HuH-7 (cell line): ENCODE results near the gene ELK4.

Source experiments
- DNase-seq: peaks from one replicate; pipeline ENCODE4 v3.0.0; 2011; ENCODE audit warnings: low spot score

ELK4 gene

DNA sequence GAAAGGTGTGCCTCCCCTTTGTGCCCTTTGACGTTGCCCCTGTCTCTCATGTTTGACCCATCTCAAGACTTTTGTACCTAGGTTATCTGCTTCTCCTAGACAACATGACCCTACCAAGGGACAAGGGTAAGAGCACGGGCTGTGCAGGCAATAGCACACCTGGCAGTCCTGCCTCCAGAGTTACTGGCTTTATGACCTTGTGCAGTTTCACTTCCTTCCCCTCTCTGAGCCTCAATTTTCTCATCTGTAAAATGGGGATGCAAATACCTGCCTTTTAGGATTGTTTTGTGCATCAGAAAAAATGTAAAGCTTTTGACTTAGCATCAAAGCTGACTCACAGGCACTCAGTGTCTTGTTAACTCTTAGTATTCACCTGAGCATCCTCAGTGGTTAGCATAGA, 36.4 kb downstream of the ELK4 start:
- no peak for DNase-seq

DNA sequence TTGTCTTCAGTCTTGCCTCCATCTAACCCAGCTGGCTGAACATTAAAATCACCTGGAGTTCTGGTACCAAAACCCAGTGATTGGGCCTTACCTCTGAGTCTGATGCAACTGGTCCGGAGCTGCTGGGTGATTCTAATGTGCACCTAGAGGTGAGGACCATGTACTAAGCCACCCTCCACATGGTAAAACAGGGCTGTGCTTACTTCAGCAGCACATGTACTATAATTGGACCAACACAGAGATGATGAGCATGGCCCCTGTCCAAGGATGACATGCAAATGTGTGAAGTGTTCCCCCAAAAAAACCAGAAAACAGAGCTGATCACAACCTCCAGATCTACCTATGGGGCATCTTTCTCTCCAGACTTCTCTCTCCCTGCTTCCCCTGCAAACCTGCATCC, 37.0 kb downstream of the ELK4 start:
- DNase-seq = no peak

DNA sequence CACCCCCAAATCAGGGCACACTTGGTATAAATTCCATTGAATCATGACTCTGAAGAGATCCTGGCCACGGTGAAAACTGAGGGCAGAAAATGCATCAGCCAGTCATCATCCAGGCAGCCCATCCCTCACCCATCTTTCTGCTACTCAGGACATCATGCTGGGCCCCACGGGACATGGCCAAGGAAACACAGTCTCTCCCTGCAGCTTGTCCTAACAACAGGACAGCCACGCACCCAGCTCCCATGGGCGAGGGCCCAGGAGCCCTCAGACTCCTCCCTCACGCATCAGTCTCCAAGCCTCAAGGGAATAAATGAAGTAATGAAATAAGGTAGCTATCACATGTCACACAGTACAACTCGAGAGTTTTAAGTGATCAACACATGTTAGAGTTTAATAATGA, 37.8 kb downstream of the ELK4 start:
- DNase-seq = no peak

DNA sequence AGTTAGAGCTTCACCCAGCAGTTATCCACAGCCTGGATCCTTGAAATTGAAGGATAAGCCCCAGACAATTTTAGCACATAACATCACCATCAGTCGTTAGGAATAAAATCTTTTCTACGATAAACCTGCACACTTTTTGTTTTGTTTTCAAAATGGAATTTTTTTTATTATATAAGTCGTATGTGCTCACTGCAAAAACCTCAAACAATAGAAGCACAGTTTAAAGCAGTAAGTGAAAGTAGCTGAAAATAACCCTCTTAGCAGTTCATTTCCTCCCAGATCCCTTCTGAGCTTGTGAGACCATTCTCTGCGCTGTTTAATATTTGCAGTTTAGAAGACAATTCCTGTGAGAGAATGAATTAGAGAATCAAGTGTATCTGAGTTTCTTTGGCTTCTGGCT, 38.3 kb downstream of the ELK4 start:
- no peak for DNase-seq

DNA sequence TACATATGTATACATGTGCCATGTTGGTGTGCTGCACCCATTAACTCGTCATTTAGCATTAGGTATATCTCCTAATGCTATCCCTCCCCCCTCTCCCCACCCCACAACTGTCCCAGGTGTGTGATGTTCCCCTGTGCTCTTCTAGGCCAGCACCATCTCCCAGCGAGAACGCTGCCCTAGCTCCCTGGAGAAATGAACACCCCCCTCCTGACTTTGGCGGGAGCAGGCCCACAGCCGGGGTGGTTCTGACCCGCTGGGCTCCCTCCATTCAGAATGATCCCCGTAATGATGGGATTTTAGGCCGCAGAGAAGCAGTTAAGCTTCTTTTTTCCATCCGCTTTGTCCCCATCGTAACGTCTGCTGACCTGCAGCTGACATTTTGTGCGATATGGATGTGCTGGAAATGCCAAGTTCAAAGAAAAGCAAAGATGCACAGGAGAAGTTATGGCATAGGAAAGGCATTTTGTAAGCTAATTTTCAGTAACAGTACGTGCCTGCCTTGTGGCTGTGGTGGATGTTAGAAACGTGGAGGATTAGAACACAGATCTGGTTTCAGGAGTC, 39.3 kb downstream of the ELK4 start:
- DNase-seq = no peak

DNA sequence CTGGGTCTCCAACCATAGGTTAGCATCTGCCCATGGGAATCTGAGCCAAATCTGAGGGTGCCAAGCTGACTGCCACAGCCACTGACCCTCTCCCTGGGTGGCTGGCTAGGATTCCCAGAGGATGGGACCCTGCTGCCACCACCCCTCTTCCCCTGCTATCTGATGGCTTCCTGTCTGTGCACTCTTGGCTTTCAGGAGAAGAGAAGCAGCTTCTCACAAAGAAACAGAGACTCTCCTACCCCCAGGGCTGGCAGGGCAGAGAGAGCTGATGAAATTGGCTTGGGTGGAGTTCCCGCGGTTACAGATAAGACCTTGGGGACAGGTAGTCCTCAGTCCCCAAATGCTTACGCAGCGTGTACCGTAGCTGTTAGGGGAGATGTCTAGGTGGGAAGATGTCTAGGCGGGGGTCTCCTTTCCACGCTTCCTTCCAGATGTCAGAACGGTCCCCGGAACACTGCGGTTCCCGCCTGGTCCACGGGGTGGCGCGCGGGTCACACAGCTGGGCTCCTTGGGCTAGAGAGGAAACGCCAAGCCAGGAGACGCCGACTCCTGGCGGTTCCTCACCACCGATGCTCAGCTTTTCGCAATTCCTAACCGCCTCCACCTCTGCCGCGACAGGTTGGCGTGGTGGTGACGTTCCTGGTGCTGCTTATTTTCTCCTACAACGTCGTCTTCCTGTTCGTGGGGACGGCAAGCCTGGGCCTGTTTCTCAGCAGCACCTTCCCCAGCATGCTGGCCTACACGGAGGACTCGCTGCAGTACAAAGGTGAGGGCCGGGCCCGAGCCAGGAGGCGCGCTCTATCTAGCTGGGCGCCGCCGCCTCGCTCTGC, 40.1 kb downstream of the ELK4 start:
- peak; percentile 79 for DNase-seq

DNA sequence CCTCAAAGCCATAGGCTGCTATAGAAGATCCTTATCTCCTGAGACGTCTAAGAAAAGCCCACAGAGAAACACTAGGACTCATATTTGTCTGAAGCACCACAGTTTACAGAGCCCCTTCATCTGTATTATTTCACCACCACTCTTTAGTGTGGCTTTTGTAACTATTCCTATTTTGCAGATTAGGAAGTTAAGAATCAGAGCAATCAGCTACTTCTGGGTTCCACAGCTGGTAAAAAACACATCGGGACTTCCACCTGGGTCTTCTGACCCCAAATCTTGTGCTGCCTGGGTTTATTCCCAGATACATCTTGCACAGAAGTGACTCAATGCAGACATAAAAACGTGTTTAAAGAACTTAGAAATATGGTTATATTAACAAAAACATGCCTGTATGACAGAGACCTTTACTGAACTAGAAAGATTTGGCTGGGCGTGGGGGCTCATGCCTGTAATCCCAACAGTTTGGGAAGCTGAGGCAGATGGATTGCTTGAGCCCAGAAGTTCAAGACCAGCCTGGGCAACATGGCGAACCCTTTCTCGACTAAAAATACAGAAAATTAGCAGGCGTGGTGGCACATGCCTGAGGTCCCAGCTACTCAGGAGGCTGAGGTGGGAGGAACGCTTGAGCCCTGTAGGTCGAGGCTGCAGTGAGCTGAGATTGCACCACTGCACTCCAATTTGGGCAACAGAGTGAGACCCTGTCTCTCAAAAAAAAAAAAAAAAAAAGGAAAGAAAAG, 40.9 kb downstream of the ELK4 start:
- no peak for DNase-seq

DNA sequence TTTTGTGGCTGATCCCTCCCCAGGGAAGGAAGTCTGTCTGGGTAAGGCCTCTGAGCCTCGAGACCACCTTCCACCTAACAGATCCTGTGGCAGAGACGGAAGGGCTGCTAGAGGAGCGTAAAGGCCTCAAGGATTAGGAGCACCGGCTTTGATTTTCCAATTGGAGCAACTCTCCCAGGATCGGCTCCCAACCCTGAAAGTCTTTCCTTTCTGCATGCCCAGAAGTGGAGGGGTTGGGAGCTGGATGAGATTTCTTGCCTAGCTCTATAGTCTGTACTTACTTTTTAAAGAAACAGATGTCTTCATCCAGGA, 41.4 kb downstream of the ELK4 start:
- DNase-seq = no peak

DNA sequence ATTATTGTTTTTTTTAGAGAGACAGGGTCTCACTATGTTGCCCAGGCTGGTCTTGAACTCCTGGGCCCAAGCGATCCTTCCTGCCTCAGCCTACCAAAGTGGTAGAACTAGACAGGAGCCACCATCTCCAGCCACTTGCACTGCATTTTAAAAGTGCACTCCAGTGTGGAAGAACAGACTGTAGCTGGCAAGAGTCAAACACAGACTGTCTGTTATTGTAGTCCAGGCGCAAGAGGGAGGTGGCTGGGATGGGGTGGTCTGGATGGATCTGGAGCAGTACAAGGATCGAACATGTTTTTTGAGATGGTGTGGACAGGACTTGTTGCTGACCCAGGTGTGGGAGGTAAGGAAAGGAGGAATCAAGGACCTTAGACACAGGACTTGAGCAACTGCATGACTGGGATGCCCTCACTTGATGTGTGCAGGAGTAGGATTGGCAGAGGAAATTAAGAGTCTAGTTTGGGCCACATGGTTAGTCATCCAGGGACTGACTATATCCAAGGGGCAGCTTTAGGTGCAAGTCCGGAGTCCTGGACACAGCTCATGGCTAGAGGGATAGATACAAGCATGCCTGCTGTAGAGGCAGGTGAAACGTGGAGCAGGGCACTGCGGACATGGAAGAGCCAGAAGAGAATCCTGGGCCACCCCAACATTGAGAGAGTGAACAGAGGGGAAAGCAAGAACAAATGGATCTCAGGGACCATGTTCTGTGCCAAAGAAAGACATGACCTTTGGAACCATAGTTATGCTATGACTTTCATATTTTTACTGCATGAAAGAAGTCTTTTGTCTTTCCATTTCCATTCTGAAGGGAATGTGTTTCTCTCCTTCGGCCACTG, 42.0 kb downstream of the ELK4 start:
- DNase-seq = no peak

DNA sequence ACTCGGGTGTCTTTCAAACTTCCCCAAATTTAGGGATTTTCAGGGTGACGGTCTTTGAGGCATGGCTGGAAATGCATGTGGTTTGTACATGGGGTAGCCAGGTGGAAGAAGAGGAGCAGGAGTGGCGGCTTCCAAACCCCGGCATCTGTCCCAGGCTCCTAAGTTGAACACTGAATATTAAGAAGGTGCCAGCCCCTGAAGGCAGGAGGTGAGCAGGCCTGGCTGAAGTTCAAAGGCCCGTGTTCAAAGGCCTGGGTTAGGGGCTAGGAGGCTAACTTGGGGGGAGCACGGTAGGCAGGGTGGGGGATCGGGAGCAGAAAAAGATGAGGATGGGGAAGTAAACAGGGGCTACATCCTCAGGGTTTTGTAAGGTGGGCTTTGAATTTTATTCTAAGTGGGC, 42.8 kb downstream of the ELK4 start:
- no peak for DNase-seq

DNA sequence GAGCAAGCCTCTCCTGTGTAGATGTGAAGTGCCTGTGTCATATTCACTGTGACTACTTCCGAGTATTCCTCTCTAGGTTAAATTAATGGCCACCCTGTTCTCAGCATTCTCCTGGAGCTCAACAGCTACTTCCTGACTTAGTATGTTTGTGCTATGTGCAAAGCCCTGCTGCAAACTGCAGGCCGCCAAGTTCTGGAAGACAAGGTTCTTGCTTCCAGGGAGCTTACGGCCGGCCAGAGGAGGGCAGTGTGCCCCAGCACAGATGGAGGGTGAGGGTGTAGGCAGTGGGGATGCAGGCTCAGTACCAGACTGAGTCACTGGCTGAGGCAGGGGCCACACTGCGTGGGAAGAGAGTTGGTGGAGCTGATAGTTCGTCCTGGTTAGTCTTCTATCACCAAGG, 43.2 kb downstream of the ELK4 start:
- DNase-seq = peak; percentile 51

DNA sequence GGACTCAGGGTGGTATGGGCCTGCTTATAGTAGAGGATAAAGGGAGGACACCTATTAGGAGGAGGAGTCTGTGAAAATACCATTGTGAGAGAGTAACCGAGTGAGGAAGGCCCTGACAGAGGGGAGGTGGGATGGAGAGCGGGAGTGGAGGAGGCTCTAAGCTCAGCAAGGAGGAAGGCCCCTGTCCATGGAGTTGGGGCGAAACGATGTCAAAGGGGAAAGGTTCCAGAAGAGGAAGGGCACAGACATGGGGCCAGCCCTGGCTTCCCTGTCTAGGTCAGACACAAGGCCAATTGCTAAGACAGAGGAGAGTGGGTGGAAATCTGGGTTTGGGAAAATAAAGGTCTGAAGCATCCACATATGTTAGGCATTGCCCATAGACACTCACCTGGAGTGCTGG, 44.2 kb downstream of the ELK4 start:
- DNase-seq = no peak

DNA sequence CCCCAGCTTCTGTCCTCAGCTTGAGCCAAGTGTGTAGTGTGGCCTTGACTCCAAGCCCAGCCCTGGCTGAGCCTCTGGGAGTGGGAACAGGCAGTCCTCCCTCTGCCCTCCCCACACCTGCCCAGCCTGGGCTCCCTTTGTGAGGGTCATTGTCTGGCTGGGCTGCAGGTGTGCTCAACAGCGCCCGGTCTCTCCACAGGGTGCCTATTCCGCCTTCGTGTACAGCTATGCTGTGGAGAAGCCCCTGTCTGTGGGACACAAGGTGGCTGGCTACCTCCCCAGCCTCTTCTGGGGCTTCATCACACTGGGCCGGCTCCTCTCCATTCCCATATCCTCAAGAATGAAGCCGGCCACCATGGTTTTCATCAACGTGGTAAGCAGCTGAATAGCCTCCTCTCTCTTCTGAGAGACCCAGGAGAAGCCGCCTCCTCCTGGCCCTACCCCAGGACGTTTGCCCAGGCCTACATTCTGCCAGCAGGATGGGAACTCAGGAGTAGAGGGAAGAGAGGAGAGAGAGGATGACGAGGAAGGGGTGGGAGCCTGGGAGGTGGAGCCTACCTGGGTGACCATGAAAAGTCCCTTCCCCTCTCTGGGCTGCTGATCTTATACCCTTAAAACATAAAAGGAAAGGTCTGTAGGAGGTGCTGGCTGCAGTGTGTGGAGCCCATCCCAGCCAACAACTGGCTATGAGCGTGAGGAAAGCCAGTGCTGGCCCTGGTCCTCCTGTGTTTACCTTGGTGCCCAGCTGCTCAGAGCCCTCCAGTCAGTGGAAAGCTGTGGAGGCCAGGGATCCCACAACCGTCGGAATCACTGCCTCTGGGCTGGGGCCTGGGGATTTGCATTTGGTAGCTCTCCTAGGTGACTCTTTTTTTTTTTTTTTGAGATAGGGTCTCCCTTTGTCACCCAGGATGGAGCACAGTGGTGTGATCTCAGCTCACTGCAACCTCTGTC, 45.7 kb downstream of the ELK4 start:
- DNase-seq = no peak

DNA sequence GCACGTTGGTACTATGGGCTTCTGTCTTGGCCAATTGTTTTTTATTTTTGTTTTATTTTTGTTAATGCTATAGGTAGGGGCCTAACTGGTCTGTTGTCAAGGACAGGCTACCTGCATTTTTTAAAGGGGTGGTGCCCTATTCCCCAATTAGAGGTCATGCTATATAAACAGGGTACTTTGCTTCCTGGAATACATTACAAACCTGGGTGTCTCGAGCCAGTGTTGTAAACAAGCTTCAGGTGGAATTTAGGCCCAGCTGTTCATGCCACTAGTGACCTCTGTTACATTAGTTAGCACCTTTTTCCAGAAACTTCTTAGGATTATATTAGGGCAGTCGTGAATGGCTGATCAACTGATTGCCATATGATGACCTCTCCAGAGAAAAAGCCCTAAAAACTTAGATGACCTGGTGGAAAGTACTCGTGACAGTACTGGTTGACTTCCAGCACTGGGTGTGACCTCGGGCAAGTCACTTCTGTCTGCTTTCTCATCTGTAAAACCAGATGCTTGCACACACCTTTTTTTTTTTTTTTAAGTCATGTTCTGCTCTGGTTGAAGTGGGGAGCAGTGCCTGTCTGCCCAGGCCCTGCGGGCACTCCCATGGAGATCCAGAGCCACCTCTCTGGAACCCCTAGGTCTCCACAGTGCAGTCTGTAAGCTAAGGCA, 46.5 kb downstream of the ELK4 start:
- no peak for DNase-seq

DNA sequence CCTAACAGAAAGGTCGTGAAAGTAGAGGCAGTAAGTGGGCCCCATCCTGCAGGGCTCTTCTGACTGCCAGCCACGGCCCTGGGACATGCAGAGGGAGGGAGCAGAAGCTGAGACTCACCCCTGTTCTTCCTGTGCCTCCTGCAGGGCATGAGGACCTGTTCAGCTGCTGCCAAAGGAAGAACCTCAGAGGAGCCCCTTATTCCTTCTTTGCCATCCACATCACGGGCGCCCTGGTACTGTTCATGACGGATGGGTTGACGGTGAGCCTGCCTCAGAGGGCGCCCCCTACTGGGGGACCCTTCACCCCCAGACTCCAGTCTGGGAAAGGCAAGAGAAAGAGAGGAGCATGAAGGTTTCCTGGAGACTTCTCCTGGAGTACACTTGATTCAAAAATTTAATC, 47.1 kb downstream of the ELK4 start:
- no peak for DNase-seq

DNA sequence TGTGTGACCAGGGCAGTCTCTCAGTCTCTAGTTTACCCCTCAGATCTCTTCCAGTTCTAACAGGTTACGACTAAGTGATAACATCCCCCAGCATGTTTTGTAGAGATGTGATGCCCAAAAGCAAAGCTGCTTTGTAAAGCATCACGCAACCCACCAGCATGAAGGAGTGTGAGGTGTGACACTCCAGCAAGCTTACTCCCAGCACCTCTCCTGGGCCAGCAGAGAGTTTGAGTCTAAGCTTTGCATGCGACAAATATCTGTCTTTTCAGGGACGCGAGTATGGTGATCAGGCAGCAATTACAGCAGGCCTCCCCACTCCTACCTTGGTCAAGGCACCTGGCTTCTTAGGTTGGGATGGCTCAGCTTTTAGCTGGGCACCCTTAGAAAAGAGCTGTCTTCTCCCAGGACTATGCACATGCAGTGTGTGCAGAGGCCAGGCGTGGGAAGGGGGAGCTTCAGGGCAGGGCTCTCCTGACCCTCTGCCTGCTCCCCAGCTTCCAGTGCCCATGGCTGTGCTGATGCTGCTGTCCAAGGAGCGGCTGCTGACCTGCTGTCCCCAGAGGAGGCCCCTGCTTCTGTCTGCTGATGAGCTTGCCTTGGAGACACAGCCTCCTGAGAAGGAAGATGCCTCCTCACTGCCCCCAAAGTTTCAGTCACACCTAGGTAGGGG, 48.2 kb downstream of the ELK4 start:
- DNase-seq = no peak

DNA sequence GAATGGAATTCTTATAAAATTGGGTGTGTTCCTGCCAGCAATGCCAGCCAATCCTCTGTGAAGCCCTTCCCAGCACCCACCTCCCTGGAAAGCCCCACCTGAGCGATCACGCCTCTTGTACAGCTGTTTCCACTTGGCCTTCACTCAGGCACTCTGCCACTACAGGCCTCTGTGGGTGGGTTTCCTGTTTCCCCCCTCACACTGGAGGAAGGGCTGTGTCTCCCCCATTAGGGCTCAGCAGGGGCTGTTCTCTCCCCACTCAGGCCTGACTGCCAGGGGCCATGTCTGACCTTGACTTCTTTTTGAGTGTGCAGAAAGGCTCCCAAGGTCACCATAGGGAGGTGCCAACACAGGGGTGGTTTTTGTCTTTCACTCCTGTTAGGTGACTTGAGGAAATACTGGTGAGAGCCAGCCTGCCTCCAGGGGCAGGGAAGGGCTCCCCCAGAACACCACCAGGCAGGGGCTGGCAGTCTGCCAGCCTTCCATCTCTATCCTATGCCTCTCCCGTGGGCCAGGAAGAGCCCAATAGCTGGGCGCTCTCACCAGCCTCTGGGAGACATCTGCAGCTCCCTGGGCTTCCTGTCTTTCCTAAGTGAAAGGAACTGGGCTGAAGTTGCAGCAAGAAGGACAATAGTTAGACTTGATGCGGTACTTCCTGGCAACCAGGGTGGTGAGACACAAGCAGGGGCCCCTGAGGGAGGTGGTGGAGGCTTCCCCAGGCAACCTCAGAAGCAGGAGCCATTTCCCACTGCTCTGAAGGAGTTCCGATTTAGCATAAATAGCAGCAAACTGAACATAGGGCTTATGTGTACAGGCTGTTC, 49.1 kb downstream of the ELK4 start:
- DNase-seq = no peak

DNA sequence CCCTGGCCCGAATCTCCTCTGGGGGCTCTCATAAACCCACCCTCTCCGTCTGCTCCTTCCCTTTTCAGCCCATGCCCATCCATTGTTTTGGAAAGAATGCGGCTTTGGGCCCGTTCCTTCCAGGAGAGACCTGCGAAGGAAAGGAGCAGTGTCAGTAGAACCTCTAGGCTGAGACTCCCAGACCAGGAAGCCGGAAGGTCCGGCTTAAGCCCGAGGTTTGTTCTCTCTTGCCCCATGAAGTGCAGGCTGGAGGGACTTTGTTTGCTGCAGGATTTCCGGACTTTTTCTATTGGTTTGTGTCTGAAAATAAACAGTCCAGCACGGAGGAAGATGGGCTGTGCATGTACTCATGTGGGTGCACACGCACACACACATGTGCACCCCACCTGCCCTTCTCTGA, 49.8 kb downstream of the ELK4 start:
- DNase-seq = no peak

DNA sequence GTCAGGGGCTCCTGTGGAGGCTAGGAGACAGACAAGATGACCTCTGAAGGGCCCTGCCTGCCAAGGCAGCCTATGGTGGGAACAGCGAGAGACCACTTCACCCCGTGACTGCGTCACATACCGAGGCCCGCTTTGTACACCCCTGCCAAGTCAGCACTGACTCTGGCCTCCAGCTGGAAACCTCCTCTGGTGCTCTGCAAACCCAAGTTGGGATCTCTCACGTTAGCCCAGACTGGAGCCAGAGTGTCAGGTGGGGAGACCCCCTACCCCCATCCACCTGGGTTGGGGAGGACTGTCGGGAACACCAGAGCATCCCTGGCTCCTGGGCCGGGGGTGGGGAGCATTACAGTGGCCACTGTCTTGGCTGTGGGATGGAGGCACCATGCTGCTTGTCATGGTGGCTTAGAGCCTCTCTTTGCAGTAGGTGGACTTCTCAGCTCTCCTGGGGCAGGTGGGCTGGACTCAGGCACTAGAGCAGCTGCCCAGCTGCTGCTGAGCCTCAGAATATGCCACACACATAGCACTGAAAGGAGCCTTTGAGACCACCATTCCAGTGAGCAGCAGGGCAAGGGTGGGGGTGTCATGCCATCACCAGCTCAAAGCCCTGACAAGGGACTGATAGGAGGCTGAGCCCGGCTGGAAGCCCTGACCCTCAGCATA, 50.4 kb downstream of the ELK4 start:
- no peak for DNase-seq
